Pancreas (tissue), 10 donors: ENCODE data around the gene RAPGEFL1. TPM values are rescaled to one million over a fixed set of nuclear protein-coding genes. Genes with fewer than 3 reads are reported as not detected.

Experiments
- ATAC-seq, 4 donors: fragments of 200-7000 bp; cut with Tn5 transposase; one replicate each; pipeline versions ENCODE4 v1.8.0 to v1.9.1; 2020; ENCODE audit warnings: mild to moderate bottlenecking in 4 of 4, moderate library complexity in 4 of 4
- DNase-seq, 6 donors: peaks; one replicate each; pipeline ENCODE4 v3.0.0-alpha.2; 2020
- FAIRE-seq: peaks from 2 replicates; lab custom pipeline; 2012; peaks lifted over from hg19 to GRCh38; lab: Jason Lieb, UNC
- H3K27ac ChIP-seq, 4 donors: fragments of 200-600 bp; sonication (generic); 1 replicate in 3 of 4; 2 replicates in 1 of 4; pipeline versions ENCODE4 v1.5.0 to v1.8.0; 2020
- H3K27me3 ChIP-seq, 4 donors: fragments of 200-600 bp; one replicate each; pipeline ENCODE4 v1.8.0; 2021
- H3K36me3 ChIP-seq, 3 donors: fragments of 200-600 bp; sonication (generic) in 1 of 3; one replicate each; pipeline versions ENCODE4 v1.5.0 to v1.8.0; 2020 to 2021
- H3K4me1 ChIP-seq, 3 donors: fragments of 200-600 bp; one replicate each; pipeline ENCODE4 v1.8.0; 2021
- H3K4me3 ChIP-seq, 4 donors: fragments of 200-600 bp; sonication (generic) in 2 of 4; one replicate each; pipeline versions ENCODE4 v1.5.0 to v1.8.0; 2020 to 2021
- H3K9me3 ChIP-seq, 4 donors: fragments of 200-600 bp; one replicate each; pipeline ENCODE4 v1.8.0; 2021
- WGBS, 2 donors: extraction: QIAGEN DNeasy Blood & Tissue Kit; methylation state at CpG; one replicate each; pipeline ENCODE4 v1.1.7; 2013; 5-methylcytosine and 5-hydroxymethylcytosine counted together
- intact Hi-C, 3 donors: fragments of 100-400 bp; cut with DNase I; formaldehyde crosslinking; loops; one replicate each; pipeline versions ENCODE4 v1.11.1 to v1.14.2; 2022
- polyA plus RNA-seq, 2 donors: library from polyadenylated mRNA; stranded (reverse); fragments of 200-250 nt; gene quantifications; one replicate each; pipeline ENCODE4 v1.2.3, GENCODE V29; 2013
- total RNA-seq, 6 donors: library from RNA; stranded (reverse); fragmentation: NEBNext Ultra II Directional in 4 of 6; extraction: Animal tissue kit (Norgen Biotek cat#: 25700) in 4 of 6; gene quantifications; one replicate each; pipeline versions ENCODE4 v1.2.1 to v1.2.4, GENCODE V29; 2021 to 2023
- TF ChIP-seq, protein P1 (sequence below), 4 donors: fragments of 200-600 bp; sonication (generic) in 3 of 4; IDR thresholded peaks; one replicate each; pipeline versions ENCODE4 v1.5.0 to v1.8.0; 2021; ENCODE audit warnings: antibody characterized with exemption in 4 of 4
- donor health status: healthy with polysubstance abuse.
- donor health status: DM: no; HTN: no; CAD: no; lungs with moderate emphysema.
- donor health status: DM: no; HTN: no; CAD: no.
- donor health status: control.
- donor health status: control.
- donor health status: Bipolar disorder and iron deficiency.
- donor health status: DM: yes; HTN: yes; CAD: no.
- donor health status: DM: no; HTN: no; CAD: no.
- donor health status: DM: no; HTN: no; CAD: no.
- donor health status: DM: yes; HTN: yes; CAD: no.

Gene RAPGEFL1, protein sequence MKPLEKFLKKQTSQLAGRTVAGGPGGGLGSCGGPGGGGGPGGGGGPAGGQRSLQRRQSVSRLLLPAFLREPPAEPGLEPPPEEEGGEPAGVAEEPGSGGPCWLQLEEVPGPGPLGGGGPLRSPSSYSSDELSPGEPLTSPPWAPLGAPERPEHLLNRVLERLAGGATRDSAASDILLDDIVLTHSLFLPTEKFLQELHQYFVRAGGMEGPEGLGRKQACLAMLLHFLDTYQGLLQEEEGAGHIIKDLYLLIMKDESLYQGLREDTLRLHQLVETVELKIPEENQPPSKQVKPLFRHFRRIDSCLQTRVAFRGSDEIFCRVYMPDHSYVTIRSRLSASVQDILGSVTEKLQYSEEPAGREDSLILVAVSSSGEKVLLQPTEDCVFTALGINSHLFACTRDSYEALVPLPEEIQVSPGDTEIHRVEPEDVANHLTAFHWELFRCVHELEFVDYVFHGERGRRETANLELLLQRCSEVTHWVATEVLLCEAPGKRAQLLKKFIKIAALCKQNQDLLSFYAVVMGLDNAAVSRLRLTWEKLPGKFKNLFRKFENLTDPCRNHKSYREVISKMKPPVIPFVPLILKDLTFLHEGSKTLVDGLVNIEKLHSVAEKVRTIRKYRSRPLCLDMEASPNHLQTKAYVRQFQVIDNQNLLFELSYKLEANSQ
- 1 to 10 TPM; 2.6 to 4.9 (median 4.2) TPM for total RNA-seq
- polyA plus RNA-seq: 10 to 100 TPM in 1 of 2 donors, 1 to 10 TPM in 1; 8.0 to 10.6 TPM

DNA sequence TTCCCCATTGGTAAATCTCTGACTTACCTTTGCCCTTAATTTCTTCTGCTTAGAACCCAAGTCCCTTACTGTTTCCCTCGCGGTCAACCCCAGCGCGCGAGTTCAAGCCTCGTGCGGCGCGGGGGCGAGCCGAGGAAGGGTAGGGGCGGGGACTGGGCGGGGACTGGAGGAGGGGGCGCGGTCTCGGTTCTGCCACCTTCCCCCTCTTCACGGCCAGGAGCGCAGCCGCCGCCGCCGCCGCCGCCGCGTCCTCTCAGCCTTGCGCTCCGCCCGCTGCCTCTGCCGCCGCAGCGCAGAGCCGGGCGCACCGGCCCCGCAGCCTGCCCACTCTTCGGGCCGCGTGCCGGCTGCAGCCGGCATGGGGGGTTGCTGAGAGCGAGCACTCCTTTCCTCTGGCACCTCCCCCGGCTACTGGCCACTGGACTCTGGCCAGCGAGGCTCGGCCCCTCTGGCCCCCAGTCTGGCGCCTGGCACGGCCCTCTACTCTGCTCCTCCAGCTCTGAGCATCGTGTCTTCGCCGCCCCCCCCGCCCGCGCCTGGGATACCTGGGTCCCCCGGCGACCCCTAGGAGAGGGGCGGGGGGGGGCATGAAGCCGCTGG is at the start of gene RAPGEFL1:
Gene RAPGEFL1 (plus strand): TSS at position 196 of the 600 bp plus-strand sequence. CDS start 392 bp downstream, at position 588.
- 0 to 1% methylated on average over 32 to 49 of the region's 57 CpGs for WGBS, 2 donors

DNA sequence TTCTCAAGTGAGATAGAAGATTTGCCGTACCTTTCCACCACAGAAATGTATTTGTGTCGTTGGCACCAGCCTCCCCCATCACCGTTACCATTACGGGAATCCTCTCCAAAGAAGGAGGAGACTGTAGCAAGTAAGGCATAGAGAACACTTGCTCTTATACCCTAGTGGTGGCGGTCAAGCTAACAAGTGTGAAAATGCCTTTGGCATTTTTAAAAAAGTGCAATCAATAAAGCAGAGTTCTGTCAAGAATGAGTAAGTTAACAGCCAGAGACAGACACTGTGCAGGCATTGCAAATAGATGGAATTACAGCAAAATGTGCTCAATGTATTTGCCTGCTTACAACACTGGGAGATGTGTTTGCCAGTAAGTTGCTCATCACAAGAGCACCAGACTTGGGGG is 47.8 kb upstream of the RAPGEFL1 start:
- Histone ChIP-seq H3K9me3 (no peaks in the 10 kb centered on the region), H3K4me1 (peaks cover 0 to 12% (median 6%) of the 10 kb centered on the region in 3 donors), H3K36me3 (peaks cover 0 to 51% (median 25%) of the 10 kb centered on the region in 3 donors), H3K27me3 (no peaks in the 10 kb centered on the region), H3K27ac (no peak overlapping the region), H3K4me3 (no peak overlapping the region)
- intact Hi-C loops: loop anchor here in 1 of 3 donors (10.0 kb wide), 1 partner anchor 65 kb away; the partner anchor contains the start of gene THRA
- no peak for DNase-seq
- no peak for ATAC-seq
- FAIRE-seq: no peak
- WGBS, 2 donors: 70 to 71% methylated on average over 5 of the region's 5 CpGs
- TF ChIP-seq, protein P1, sequence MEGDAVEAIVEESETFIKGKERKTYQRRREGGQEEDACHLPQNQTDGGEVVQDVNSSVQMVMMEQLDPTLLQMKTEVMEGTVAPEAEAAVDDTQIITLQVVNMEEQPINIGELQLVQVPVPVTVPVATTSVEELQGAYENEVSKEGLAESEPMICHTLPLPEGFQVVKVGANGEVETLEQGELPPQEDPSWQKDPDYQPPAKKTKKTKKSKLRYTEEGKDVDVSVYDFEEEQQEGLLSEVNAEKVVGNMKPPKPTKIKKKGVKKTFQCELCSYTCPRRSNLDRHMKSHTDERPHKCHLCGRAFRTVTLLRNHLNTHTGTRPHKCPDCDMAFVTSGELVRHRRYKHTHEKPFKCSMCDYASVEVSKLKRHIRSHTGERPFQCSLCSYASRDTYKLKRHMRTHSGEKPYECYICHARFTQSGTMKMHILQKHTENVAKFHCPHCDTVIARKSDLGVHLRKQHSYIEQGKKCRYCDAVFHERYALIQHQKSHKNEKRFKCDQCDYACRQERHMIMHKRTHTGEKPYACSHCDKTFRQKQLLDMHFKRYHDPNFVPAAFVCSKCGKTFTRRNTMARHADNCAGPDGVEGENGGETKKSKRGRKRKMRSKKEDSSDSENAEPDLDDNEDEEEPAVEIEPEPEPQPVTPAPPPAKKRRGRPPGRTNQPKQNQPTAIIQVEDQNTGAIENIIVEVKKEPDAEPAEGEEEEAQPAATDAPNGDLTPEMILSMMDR (IDR thresholded peaks at IDR 0.05): no peak

More for the DNA sequence above, at the start of gene RAPGEFL1:
- Histone ChIP-seq H3K4me1 (peaks cover 0 to 11% (median 0%) of the 10 kb centered on the region in 3 donors), H3K9me3 (no peaks in the 10 kb centered on the region), H3K4me3 (peak within 1 kb of the TSS; percentile 35 to 65 (median 54)), H3K36me3 (no peaks in the 10 kb centered on the region), H3K27me3 (no peaks in the 10 kb centered on the region), H3K27ac (no peak within 1 kb of the TSS)
- DNase-seq (peak; percentile 78 to 91 (median 83)), ATAC-seq (peak; percentile 87 to 92 (median 88)), FAIRE-seq (no peak)
- TF ChIP-seq, protein P1 (IDR thresholded peaks at IDR 0.05): no peak
- intact Hi-C loops: no loop called here

DNA sequence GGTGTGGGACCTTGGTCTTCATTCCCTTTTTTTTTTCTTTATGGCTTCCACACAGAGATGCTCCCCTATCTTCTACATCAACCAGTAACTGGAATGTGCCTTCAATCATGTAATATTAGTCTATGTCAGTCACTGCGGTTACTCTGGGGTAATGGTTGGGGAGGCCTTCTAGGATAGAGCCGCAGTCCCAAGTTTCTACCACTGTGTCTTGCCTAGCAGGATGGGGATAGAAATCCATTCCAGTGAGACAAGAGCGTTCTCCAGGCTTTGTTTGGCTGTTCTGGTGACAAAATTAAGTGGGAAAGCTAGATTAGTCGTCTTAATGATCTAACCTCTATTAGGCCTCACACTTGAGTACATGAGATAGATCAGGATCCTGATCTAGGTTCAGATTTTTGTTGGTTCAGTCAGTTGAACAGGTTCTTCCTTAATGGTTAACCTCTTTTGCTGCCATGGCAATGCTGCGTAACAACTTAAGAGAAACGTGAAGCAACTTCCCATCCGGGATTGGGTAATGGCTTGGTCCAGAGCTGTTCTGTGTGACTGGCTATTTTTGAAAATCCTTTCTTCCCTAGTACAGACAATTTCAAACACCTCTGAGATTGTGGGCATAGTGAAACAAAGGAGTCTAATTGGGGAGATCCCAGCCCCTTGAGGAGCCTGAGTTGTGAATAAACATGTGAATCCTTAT is 46.8 kb upstream of the RAPGEFL1 start:
- Histone ChIP-seq H3K36me3 (peaks cover 0 to 58% (median 25%) of the 10 kb centered on the region in 3 donors), H3K9me3 (no peaks in the 10 kb centered on the region), H3K4me3 (no peak overlapping the region), H3K27ac (no peak overlapping the region), H3K27me3 (no peaks in the 10 kb centered on the region), H3K4me1 (peaks cover 0 to 8% (median 0%) of the 10 kb centered on the region in 3 donors)
- FAIRE-seq (no peak), ATAC-seq (peak in 3 of 4 donors; percentile 49 to 75 (median 61)), DNase-seq (peak in 1 of 6 donors; percentile 39)
- WGBS, 2 donors: 75 to 78% methylated on average over 7 of the region's 7 CpGs
- intact Hi-C loops: no loop called here
- TF ChIP-seq, protein P1 (IDR thresholded peaks at IDR 0.05): no peak

DNA sequence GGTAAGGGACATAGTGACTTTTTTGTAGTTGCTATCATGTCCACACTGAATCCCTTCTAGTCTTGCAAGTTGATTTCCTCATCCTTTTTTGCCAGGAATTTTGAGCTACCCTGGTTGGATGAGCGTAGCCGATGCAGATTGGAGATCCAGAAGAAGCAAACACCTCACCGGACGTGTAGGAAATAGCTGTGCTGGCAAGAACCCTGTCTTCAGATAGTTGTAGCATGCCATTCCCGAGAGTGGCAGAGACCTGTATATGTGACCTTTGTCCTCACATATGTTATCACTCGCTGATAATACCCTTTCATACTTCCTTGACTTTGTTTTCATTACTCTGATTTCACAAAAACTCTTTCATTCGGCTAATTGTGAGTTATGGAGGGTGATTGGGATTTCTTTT is 43.1 kb upstream of the RAPGEFL1 start:
- no peaks in the 10 kb centered on the region for H3K27me3 ChIP-seq
- TF ChIP-seq, protein P1 (IDR thresholded peaks at IDR 0.05): no peak
- H3K9me3 ChIP-seq: no peaks in the 10 kb centered on the region
- WGBS, 2 donors: 28 to 30% methylated on average over 7 of the region's 7 CpGs
- FAIRE-seq: no peak
- ATAC-seq: peak in 3 of 4 donors; percentile 38 to 60 (median 41)
- H3K36me3 ChIP-seq: peaks cover 0 to 46% (median 28%) of the 10 kb centered on the region in 3 donors
- H3K4me1 ChIP-seq: peaks cover 4 to 17% (median 6%) of the 10 kb centered on the region in 3 donors
- intact Hi-C loops: no loop called here
- no peak overlapping the region for H3K4me3 ChIP-seq
- DNase-seq: no peak
- no peak overlapping the region for H3K27ac ChIP-seq
